ENCODE data around the gene PAX7.
A peak's percentile ranks its signal among the peaks of the same experiment; 100 is the strongest.

- TF ChIP-seq CTCF (IDR thresholded peaks at IDR 0.05; ENCODE audit: low read depth, low read length) = peak; percentile 55
- no peak for TF ChIP-seq EZH2phosphoT487 (IDR thresholded peaks at IDR 0.05; ENCODE audit: low read depth)
Measured at GRCh38 chr1:18581420-18581880, 49.2 kb upstream of the PAX7 start.
